ENCODE measurements around the gene DLL3. TPM values are rescaled to one million over a fixed set of nuclear protein-coding genes. Genes with fewer than 3 reads are reported as not detected.

The DLL3 gene
- total RNA-seq, 2 experiments from 2014 or later: 1.6 TPM

- ChIA-PET CTCF (interaction anchor here (0.9 to 1.3 kb wide), 2 partner anchors 44 to 68 kb away, joined by 4 read pairs; no protein-coding TSS in a partner anchor), POLR2A (interaction anchor here (0.6 kb wide), 1 partner anchor 37 kb away, joined by 3 read pairs; no protein-coding TSS in a partner anchor)
These were observed 9.1 kb downstream of the DLL3 start for GRCh38 chr19:39507715-39508364.

GRCh38 chr19:39508629-39509028 is 9.9 kb downstream of the DLL3 start:
- CTCF ChIA-PET: no interaction called here
- POLR2A ChIA-PET: no interaction called here

DNA sequence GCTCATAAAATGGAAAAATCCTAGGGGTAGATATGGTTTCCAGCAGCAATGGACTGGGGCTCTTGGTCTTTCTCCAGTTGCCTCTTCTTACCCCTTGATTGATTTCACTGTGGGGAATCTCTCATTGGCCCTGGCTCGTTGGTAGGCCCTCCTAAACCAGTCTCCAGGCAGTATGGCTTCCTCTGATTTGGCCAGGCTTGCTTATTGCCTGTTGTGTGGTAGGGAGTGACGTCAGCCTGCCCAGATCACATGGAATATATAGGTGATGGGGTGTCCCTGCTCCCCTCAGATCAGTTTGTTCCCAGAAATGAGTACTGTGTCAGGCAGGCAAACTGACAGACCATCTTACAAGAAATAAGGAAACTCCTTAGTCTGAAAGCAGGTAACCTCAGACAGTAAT is 10.5 kb downstream of the DLL3 start:
- ChIA-PET CTCF (interaction anchor here (0.7 kb wide), 1 partner anchor 1084 kb away, joined by 4 read pairs; no protein-coding TSS in a partner anchor), POLR2A (no interaction called here)

DNA sequence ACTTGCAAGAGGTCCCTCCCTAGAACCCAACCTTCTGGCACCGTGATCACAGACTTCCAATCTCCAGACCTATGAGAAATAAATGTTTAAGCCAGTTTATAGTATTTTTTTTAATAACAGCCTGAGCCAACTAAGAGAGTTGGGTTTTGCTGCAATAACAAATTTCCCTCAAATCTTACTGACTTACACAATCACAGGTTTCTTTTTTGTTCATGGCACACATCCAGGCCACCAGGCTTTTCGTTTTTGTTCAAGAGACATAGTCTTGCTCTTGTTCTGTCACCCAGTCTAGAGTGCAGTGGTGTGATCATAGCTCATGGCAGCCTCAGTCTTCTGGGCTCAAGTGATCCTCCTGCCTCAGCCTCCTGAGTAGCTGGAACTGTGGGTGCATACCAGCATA is 14.2 kb downstream of the DLL3 start:
- POLR2A ChIA-PET: interaction anchor here (0.7 kb wide), 1 partner anchor 12 kb away, joined by 9 read pairs; no protein-coding TSS in a partner anchor

GRCh38 chr19:39514840-39515550 is 16.2 kb downstream of the DLL3 start, which contains the start of gene SELENOV:
Gene SELENOV (plus strand): TSS chr19:39515139. CDS start chr19:39515213, 74 bp downstream.
- CTCF ChIA-PET: interaction anchor here (0.9 to 1.3 kb wide), 3 partner anchors 12 to 369 kb away, joined by 3 to 5 read pairs (median 4); partner anchors contain the start of gene EID2B
- POLR2A ChIA-PET: no interaction called here

More for the DNA sequence above, 14.2 kb downstream of the DLL3 start:
- CTCF ChIA-PET: interaction anchor here (0.7 to 1.0 kb wide), 2 partner anchors 10 to 999 kb away, joined by 3 to 7 read pairs; no protein-coding TSS in a partner anchor

GRCh38 chr19:39515551-39516191 is 16.9 kb downstream of the DLL3 start:
- CTCF ChIA-PET: no interaction called here
- POLR2A ChIA-PET: no interaction called here

DNA sequence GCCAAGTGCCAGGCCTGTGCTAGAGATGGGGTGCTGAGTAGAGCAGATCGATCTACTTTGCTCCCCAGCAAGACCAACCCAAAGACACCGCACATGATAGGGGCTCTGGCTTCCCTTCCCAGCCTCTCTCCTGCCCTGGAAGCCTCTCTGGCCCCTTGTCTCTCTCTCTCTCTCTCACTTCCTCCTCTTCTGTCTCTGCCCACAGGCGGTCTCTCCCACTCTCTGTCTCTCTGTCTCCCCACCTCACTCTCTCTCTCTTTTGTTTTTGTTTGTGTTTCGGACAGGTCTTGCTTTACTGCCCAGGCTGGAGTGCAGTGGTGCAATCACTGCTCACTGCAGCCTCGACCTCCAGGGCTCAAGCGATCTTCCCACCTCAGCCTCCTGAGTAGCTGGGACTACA is 17.5 kb downstream of the DLL3 start:
- POLR2A ChIA-PET: no interaction called here
- CTCF ChIA-PET: interaction anchor here (0.7 kb wide), 1 partner anchor 158 kb away, joined by 3 read pairs; no protein-coding TSS in a partner anchor

DNA sequence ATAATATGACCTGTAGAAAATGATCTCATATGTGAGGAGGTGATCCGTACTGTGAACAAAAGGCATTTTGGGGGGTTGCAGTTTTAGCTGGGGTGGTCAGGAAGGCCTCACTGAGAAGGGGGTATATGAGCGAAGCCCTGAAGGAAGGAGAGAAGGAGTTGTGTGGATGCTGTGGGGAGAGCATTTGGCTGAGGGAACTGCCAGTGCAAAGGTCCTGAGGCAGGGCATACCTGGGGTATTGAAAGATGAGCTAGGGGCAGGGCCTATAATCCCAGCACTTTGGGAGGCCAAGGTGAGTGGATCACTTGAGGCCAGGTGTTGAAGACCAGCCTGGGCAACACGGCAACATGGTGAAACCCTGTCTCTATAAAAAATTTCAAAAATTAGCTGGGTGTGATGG is 18.7 kb downstream of the DLL3 start:
- POLR2A ChIA-PET: interaction anchor here (0.7 kb wide), 1 partner anchor 92 kb away, joined by 5 read pairs; no protein-coding TSS in a partner anchor
- CTCF ChIA-PET: interaction anchor here (0.7 kb wide), 1 partner anchor 235 kb away, joined by 3 read pairs; no protein-coding TSS in a partner anchor

- POLR2A ChIA-PET: interaction anchor here (0.6 kb wide), 2 partner anchors 395 to 1813 kb away, joined by 4 to 9 read pairs; no protein-coding TSS in a partner anchor
- CTCF ChIA-PET: interaction anchor here (0.6 kb wide), 1 partner anchor 33 kb away, joined by 3 read pairs; no protein-coding TSS in a partner anchor
These were observed 19.7 kb downstream of the DLL3 start for GRCh38 chr19:39518458-39518857.

DNA sequence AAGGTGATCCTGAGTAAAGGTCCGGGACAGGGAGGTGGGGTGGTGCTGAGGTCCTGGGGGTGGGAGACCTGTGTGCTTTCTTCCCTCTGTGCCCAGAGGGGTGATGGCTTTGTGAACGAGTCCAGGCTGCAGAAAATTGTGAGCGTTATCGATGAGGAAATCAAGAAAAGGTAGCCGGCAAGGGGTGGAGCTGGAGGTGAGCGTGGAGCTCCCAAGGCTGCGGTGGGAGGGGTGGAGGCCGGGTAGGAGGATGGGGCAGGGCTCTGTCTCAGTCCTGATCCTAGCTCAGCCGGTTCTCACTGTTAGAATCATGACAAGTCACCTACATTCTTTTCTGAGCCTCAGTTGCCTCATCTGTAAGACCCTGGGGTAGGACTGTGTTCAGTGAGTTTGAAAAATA is 20.2 kb downstream of the DLL3 start:
- POLR2A ChIA-PET: interaction anchor here (0.6 kb wide), 2 partner anchors 395 to 1812 kb away, joined by 4 to 9 read pairs; no protein-coding TSS in a partner anchor

DNA sequence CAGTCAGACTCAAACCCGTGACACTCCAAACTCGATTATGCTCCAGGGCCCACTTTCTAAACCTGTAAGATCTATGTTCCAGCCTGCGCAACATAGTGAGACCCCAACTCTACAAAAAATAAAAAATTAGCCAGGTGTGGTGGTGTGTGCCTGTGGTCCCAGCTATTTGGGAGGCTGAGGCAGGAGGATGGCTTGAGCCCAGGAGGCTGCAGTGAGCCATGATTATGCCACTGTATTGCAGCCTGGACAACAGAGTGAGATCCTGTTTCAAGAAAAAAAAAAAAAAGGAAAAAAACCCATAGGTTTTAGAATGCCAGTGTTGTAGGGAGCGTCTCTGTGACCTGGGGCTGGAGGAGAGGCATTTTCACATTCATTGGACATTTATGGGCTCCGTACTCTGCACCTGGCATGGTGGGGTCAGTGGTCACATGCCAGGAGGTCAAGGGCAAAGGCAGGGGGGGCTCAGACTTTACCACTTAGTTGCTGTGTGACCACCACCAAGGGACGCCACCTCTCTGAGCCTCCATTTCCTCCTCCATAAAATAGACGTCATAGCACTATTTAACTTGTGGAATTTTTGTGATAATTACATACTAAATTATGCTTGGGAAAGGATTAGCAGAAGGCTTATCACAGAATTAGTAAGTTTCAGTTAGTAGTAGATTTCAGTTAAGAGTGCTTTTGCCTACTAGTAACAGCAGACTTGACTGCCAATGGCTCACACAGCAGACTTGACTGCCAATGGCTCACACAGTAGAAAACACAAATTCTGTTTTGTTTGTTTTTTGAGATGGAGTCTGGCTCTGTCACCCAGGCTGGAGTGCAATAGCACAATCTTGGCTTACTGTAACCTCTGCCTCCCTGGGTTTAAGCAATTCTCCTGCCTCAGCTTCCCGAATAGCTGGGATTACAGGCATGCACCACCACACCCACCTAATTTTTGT is 22.1 kb downstream of the DLL3 start:
- CTCF ChIA-PET: no interaction called here
- POLR2A ChIA-PET: interaction anchor here (0.6 kb wide), 1 partner anchor 81 kb away, joined by 3 read pairs; no protein-coding TSS in a partner anchor

More for the DNA sequence above, 20.2 kb downstream of the DLL3 start:
- CTCF ChIA-PET: interaction anchor here (0.6 kb wide), 1 partner anchor 33 kb away, joined by 3 read pairs; no protein-coding TSS in a partner anchor

- POLR2A ChIA-PET: no interaction called here
- CTCF ChIA-PET: interaction anchor here (1.0 to 1.6 kb wide), 2 partner anchors 15 to 50 kb away, joined by 3 read pairs; partner anchors contain the start of gene EID2
These were observed 25.7 kb downstream of the DLL3 start for GRCh38 chr19:39524495-39524894.

GRCh38 chr19:39525205-39525604 is 26.5 kb downstream of the DLL3 start:
- CTCF ChIA-PET: interaction anchor here (0.7 to 1.0 kb wide), 3 partner anchors 9 to 359 kb away, joined by 3 read pairs; no protein-coding TSS in a partner anchor
- POLR2A ChIA-PET: no interaction called here

DNA sequence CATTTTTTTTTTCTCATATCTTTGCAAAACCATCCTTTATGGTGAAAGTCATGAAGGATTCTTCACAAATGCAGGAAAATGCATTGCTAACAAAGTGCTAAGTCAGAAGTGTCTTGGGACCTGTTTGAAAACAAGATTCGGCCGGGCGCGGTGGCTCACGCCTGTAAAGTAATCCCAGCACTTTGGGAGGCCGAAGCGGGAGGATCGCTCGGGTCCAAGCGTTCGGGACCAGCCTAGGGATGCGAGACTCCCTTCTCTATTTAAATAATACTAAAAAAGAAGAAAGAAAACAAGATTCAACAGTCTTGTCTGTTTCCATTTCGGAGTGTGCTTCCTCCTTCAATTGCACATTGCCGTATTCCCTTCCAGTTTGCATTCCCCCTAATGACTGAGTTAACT is 33.1 kb downstream of the DLL3 start:
- ChIA-PET POLR2A (interaction anchor here (0.9 to 2.0 kb wide), 2 partner anchors 96 to 130 kb away, joined by 3 to 7 read pairs; partner anchors contain the start of gene RPS16), CTCF (interaction anchor here (0.9 to 3.0 kb wide), 12 partner anchors 13 to 134 kb away, joined by 3 to 16 read pairs (median 4); partner anchors contain the start of genes DLL3 and SUPT5H)

- ChIA-PET CTCF (interaction anchor here (0.9 to 3.1 kb wide), 22 partner anchors 9 to 173 kb away, joined by 3 to 21 read pairs (median 4); partner anchors contain the start of genes DLL3 and SUPT5H), POLR2A (interaction anchor here (0.7 to 2.0 kb wide), 5 partner anchors 34 to 131 kb away, joined by 3 to 7 read pairs (median 3); partner anchors contain the start of genes RPS16, TIMM50 and ZFP36)
These were observed 33.7 kb downstream of the DLL3 start, which contains the start of gene EID2B for GRCh38 chr19:39532233-39533002. Gene EID2B (minus strand): TSS chr19:39532852. CDS start chr19:39532802, 50 bp downstream.

GRCh38 chr19:39533003-39533512 is 34.3 kb downstream of the DLL3 start:
- POLR2A ChIA-PET: interaction anchor here (0.5 to 2.0 kb wide), 5 partner anchors 52 to 1625 kb away, joined by 3 to 7 read pairs (median 3); partner anchors contain the start of genes RPS16, TIMM50 and ZFP36
- CTCF ChIA-PET: interaction anchor here (0.9 to 3.1 kb wide), 21 partner anchors 10 to 172 kb away, joined by 3 to 21 read pairs (median 4); partner anchors contain the start of genes DLL3 and SUPT5H
